Stimulated activated CD8-positive, alpha-beta memory T cell treated with anti-CD3 and anti-CD28 coated beads, Interleukin-12 subunit alpha, Interleukin-12 subunit beta, amount 100 ng/mL, for 1 hour (primary cell): Measurements from ENCODE around the gene MYO18A.
"Not testable (repeated sequence)": the region's sequence is repeated elsewhere in the genome, so short reads cannot be mapped to it uniquely, and the experiment has no call there.

Source experiments
- DNase-seq: peaks from one replicate; pipeline ENCODE4 v3.0.0-alpha.2; 2020; ENCODE audit warnings: low read depth

MYO18A gene

DNA sequence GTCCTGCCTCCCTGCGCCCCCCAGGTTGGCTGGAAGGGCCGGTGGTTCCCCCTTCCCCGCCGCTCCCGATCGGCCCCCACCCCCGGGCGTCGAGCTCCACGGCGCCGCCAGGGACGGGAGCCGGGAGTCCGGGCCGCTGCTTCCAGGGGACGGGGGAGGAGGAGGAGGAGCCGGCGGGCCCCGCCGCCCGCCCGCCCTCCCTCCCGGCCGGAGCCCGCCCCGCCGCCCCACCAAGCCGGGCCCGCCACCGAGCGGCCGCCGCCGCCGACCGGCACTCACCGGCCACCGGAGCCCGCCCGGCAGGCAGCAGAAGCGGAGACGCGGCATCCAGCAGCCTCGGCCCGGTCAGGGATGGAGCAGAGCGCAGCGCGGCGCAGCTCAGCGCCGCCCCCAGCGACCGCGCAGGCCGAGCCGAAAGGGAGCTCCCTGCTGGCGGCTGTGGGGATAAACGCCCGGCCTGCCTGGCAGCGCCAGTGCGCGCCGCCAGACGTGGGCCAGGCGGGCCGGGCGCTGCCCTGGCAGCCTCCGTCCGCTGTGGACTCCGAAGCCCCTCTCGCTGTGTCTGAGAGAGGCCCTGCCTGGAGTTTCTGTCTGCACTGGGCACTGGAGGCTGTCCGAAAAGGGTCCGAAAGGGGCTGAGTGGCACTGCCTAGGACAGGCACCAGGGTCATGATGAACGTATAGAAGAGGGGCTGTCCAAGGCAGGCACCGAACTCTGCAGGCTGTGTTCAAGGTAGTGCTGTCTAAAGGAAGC lies at the start of gene MYO18A:
Gene MYO18A, minus strand, starts transcription at position 365 of the 754 bp plus-strand sequence. CDS start 13,458 bp downstream, outside the sequence.
- peak; percentile 66 for DNase-seq

- DNase-seq: no peak
These were observed 45.2 kb upstream of the MYO18A start for GRCh38 chr17:29225396-29225795.

- not testable (repeated sequence) for DNase-seq
These were observed 41.1 kb upstream of the MYO18A start for GRCh38 chr17:29221338-29221737.

DNA sequence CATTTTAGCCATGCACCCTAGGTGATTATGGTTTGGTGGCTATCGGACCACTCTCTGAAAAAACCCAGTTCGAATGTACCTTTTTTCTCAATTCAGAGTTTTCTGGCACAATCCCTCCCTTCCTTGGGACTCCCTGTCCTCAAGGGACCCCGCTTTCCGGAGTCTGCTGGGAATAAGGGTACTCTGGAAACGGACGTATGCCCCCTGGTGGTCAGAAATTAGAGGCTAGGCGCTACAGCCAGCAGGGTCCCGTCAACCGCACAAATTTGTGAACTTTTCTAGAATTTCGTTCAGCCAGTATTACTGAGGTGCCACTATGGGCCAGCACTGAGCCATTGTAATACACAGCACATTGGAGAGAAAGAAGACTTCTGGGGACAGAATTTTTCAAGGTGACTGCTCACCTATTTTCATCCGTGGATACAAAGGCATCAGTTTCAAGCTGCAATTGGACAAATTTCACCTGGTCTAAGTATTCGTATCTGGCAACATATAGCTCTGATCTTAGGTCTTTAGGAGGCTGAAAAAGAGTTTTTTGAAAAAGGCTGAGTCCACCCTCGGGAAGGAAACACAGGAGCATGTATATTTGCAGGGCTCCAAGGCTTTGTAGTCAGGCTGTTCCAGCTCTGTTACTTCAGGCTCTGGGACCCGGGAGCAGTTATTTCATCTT lies 39.3 kb upstream of the MYO18A start:
- DNase-seq: peak; percentile 52

DNA sequence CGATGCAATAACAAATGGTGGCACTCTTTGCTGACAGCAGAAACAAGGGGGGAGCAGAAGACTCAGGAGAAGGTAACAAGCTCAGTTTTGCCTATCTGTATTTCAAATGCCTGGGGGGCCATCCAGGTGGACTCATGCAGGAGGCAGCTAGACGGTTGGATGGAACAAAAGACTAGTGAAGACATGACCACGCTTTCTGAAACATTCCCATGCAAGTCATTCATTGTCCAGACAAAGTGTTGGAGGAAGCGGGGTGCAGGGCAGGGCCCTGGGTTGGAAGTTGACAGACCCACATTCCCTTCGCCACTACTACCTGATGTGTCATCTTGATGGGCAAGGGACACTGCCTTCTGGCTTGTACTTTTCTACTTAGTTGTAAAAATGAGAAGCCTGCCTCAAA lies 36.7 kb upstream of the MYO18A start:
- DNase-seq: no peak

GRCh38 chr17:29216181-29216580 lies 36.0 kb upstream of the MYO18A start:
- DNase-seq: no peak

- DNase-seq: no peak
These were observed 35.5 kb upstream of the MYO18A start for GRCh38 chr17:29215717-29216116.

DNA sequence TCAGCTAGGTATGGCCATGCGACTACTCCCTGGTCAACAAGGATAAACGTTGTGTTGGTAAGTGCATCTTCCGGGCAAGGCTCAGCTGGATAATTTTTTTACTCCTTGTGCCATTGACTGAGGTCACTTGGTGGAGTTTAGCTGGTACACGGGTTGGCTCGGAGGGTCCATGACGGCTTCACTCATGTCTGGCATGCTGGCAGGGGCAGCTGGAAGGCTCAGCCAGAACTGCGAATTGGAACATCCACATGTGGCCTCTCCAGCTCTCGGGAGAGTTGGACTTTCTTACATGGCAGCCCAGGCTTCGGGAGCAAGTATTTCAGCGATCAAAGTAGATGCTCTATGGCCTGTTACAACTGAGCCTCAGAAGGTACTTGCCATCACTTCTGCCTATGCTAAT lies 35.0 kb upstream of the MYO18A start:
- DNase-seq: no peak

DNA sequence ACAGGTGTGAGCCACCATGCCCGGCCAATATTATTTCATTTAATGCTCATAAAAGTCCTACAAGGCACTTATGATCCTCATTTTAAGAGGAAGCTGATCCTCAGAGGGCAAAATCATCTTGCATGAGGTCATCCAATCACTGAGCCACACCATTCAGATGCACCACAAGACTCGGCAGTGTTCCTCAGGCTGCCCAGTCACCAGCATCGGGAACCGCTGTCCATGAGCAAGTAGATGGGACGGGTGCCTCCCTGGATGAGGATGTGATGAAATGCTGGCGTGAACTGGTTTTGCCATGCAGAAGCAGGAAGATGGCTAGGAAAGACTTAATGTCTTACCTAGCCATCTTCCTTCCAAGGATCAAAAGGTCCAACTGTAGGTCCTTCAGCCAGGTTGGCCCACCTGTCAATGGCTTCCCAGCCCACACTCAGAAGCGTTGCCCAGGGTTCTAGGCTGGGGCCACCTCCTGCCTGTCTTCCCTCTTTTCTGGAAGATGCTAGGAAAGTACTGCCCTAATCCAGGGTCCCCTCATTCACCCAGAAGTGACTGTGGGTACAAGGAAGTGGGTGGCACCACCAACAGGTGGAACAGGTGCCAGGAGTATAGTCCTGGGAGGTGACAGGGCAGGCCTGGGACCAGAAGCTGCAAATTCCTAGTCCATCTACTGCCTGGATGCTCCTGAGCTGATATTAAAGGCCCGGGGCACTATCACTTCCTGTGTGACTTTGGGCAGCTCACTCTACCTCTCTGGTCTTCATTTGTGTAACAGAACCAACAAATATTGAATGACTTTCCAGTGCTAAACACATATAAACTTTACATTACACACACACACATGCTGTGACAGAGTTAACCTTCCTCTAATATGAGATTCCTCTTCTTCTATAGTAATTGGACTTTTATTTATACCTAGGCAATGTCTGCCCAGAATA lies 34.3 kb upstream of the MYO18A start:
- no peak for DNase-seq

DNA sequence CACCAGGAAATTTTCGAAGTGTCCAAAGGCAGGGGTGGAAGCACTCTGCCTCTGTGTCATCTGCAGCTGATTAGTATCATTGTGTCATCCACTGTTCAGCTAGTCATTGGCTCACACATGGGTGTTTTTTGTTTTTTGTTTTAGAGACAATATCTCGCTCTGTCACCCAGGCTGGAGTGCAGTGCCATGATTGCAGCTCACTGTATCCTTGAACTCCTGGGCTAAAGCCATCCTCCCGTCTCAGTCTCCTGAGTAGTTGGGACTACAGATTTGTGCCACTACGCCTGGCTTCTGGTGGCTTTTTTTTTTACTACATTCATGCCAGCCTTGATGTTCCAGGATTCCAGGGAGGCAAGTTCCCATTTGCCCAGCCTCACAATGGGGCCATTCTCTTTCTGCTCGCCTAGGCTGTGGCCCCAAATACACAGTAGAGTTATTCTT lies 32.5 kb upstream of the MYO18A start:
- no peak for DNase-seq

GRCh38 chr17:29212094-29212631 lies 32.0 kb upstream of the MYO18A start:
- no peak for DNase-seq

DNA sequence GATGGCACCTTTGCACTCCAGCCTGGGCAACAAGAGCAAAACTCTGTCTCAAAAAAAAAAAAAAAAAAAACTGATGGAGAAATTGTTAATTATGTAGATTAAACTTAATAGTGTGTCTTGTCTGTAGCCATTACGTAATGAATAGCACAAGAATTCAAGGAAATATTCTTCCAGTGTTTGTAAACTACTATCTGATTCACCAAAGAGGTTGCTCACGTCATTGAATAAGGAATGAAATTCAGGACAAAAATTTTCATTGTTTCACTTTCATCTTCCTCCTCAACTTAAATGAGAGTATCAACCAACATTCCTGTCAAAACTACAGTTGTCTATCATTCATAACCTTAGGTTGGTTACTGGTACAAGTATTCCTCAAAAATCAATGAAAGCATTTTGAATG lies 30.7 kb upstream of the MYO18A start:
- no peak for DNase-seq

- DNase-seq: no peak
These were observed 28.9 kb upstream of the MYO18A start for GRCh38 chr17:29209073-29209472.

DNA sequence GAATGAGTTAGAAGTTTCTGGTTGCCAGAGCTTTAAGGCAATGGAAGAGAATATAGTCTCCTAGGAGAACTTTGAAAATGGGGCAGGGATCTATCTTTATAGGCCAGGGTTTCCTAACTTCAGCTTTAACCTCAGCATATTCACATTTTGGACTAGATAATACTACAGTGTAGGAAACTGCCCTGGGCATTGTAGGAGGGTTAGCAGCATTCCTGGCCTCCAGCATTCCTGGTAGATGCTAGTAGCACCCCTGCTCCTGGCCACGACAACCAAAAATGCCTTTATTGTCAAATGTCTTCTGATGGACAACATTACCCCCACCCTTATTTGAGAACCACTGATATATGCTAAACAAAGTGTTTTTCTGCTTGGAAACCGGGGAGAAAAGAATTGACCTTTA lies 27.8 kb upstream of the MYO18A start:
- DNase-seq: no peak

DNA sequence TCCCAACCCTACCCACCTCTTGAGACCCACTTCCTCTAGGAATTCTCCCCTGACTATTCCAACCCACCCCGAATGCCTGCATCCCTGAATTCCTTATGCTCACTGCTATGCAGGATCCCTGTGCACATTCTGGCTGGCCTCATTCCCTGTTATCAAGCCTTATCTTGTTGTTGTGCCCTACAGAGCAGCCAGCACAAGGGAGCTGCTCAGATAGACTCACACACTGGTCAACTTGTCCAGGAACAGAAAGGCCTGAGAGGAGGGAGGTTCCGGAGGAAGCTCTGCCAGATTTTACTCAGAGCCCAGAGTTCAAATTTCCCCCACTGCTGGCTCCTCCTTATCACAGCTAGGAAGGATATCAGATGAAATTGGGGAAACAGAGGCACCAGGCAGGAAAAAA lies 24.8 kb upstream of the MYO18A start:
- DNase-seq: no peak

GRCh38 chr17:29204068-29204804 lies 24.0 kb upstream of the MYO18A start:
- DNase-seq: not testable (repeated sequence)

DNA sequence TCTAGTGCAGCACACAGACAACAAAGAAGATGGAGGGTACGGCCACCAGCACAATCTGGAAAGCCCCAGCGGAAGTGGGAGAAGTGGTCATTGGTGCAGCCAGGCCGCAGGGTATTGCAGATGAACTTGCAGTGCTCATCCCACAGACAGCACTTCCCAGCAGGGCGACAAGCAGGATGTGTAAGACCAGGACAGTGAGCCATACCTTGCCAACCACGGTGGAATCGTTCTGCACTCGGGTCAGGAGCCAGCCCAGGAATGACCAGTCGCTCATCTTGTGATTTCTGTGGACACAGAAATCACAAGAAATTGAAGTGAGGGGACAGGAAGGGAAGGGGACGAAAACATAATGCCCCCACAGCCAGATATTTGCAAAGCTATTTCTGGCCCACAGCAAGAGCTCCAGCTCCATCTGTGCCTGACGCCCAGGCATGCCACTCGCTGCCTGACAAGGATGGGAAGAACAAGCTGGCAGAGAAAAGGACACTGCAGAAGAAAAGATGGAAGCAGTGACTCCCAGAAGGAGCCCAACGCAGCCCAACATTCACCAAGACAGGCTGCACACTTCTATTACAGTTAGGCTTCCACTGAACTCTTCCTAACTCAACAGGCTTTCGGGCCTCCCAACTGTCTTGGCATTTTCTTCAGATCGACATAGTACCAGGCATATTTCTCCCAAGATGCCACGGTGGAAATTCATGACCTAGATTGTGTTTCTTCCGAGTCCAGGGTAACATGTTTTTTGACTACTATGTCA lies 17.5 kb upstream of the MYO18A start:
- DNase-seq: no peak

DNA sequence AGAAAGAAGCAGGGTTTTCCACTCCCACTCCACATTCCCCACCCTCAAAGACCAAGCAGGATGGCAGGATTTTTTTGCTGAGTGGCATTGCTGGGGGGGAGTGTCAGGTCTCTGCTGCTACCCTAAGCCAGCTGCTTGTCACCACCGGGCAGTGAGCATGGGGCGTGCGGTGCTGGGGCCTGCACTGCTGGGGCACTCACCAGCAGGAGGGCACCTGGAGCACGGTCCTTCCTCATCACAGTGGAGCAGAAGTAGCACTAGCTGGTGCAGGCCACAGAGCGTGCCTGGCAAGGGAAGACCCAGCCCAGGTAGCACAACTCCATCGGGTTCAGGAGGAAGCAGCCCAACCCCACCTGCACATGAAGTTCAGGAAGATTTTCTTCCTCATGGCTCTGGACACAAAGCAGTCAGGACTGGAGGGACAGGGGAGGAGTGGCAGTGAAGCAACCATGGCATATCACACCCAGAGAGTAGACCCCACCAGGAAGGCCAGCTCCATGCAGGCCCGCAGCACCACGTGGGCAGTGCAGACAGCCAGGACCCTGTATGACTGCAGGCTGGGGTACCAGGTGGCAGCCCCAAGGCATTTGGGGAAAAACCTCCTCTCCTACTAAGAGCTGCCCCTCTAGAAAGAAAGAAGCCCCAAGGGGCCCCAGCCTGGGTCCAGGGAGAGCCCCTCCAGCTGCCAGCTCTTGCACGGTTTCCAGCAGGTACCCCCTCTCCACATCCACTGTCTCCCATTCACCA lies 16.7 kb upstream of the MYO18A start:
- DNase-seq: no peak

GRCh38 chr17:29195465-29196081 lies 15.4 kb upstream of the MYO18A start:
- DNase-seq: no peak

GRCh38 chr17:29194669-29195068 lies 14.5 kb upstream of the MYO18A start:
- DNase-seq: no peak
